ENCODE data around the gene EPB41.

Gene EPB41

DNA sequence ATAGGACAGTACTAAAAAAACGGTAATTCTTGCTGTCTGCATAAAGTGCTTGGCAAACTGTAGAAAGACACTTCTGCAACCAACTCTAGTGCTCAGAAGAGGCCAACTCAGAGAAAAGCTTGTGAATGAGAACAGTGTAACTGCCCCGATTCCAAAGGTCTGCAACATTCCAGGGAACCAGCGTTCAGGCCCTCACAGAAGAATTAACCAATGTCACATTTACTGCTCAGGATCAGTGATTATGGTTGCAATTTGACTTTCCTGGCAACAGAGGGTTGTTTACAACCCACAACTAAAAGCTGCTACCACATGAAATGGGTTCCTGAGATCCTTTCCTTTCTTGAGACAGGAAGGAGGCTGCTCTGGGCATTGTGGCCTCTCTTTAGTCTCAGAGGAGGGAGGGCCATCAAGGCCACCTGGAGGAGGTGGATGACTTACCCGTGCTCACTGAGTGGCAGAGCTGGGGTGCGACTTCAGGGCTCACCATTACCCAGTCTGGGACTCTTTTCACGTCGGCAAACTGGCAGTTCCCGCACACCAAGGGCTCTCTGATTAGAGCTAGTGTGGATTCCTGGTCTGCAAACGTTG, 252.0 kb downstream of the EPB41 start:
- Mint-ChIP-seq H3K36me3 (ENCODE audit: low read depth) (peaks cover 26% of the 10 kb centered on the region), H3K4me1 (ENCODE audit: low read depth) (peaks cover 60% of the 10 kb centered on the region), H3K9me3 (no peaks in the 10 kb centered on the region), H3K4me3 (no peak overlapping the region), H3K27ac (peak overlapping the region; percentile 26), H3K27me3 (ENCODE audit: low read depth) (no peaks in the 10 kb centered on the region)

DNA sequence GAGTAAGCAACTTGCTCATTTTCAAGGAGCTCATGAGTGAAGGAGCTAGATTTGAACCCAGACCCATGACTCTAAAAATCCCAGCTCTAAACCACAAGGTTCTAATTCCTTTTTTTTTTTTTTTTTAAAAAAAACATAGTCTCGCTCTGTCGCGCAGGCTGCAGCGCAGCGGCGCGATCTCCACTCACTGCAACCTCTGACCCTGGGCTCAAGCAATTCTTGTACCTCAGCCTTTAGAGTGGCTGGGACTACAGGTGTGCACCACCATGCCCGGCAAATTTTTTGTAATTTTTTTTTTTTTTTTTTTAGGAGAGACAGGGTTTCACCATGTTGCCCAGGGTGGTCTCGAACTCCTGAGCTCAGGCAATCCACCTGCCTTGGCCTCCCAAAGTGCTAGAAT, 253.5 kb downstream of the EPB41 start:
- H3K9me3 Mint-ChIP-seq, result no peaks in the 10 kb centered on the region

More for the DNA sequence above, 253.5 kb downstream of the EPB41 start:
- H3K27me3 Mint-ChIP-seq (ENCODE audit: low read depth), result no peaks in the 10 kb centered on the region
- H3K4me1 Mint-ChIP-seq (ENCODE audit: low read depth), result peaks cover 66% of the 10 kb centered on the region
- H3K4me3 Mint-ChIP-seq, result no peak overlapping the region
- peaks cover 35% of the 10 kb centered on the region for H3K36me3 Mint-ChIP-seq (ENCODE audit: low read depth)
- H3K27ac Mint-ChIP-seq, result no peak overlapping the region

All from T-helper 1 cell treated with Interleukin-12 subunit alpha and Interleukin-12 subunit beta and Interleukin-4 antibody, amounts not matched to agents 30 μg/mL and 1 μg/mL, for 36 hours (primary cell).